MM.1S (cell line): ENCODE data around the gene TNRC18.

Experiments
- DNase-seq: peaks from one replicate; pipeline ENCODE4 v3.0.0-alpha.2; 2015
- H2AFZ ChIP-seq: fragments of 300-600 bp; sonication (generic); 2 replicates; pipeline ENCODE4 v1.6.0; 2016; ENCODE audit warnings: antibody characterized with exemption, low read length
- H3F3A ChIP-seq: fragments of 300-600 bp; sonication (generic); 2 replicates; pipeline ENCODE4 v1.6.1; 2016; ENCODE audit warnings: mild to moderate bottlenecking, antibody characterized with exemption, low read length, moderate library complexity, mixed read lengths; ENCODE audit not compliant: insufficient read depth
- H3K27ac ChIP-seq: fragments of 300-600 bp; sonication (generic); 2 replicates; pipeline ENCODE4 v1.5.1; 2016; ENCODE audit warnings: mild to moderate bottlenecking, low read length
- H3K27me3 ChIP-seq: fragments of 300-600 bp; sonication (generic); replicated peaks from 2 replicates; pipeline ENCODE4 v1.6.0; 2016; ENCODE audit warnings: low read length; ENCODE audit not compliant: insufficient read depth
- H3K36me3 ChIP-seq: fragments of 300-600 bp; sonication (generic); replicated peaks from 2 replicates; pipeline ENCODE4 v1.6.1; 2016; ENCODE audit warnings: mild to moderate bottlenecking, low read length, mixed read lengths; ENCODE audit not compliant: insufficient read depth
- H3K4me1 ChIP-seq: fragments of 300-600 bp; sonication (generic); 2 replicates; pipeline ENCODE4 v1.6.1; 2016; ENCODE audit warnings: low read length, mixed read lengths
- H3K4me2 ChIP-seq: fragments of 300-600 bp; sonication (generic); 2 replicates; pipeline ENCODE4 v1.6.0; 2016; ENCODE audit warnings: low read depth, low read length
- H3K4me3 ChIP-seq: fragments of 300-600 bp; sonication (generic); 2 replicates; pipeline ENCODE4 v1.5.1; 2016; ENCODE audit warnings: low read length, mixed read lengths
- H3K79me2 ChIP-seq: fragments of 300-600 bp; sonication (generic); 2 replicates; pipeline ENCODE4 v1.6.1; 2016; ENCODE audit warnings: mixed run types, low read length, mixed read lengths
- H3K9ac ChIP-seq: fragments of 300-600 bp; sonication (generic); 2 replicates; pipeline ENCODE4 v1.6.1; 2016; ENCODE audit warnings: low read length, mixed read lengths
- H3K9me2 ChIP-seq: fragments of 300-600 bp; sonication (generic); replicated peaks from 2 replicates; pipeline ENCODE4 v1.6.1; 2016; ENCODE audit warnings: mild to moderate bottlenecking, low read length, mixed read lengths; ENCODE audit not compliant: insufficient read depth
- H3K9me3 ChIP-seq: fragments of 300-600 bp; sonication (generic); replicated peaks from 2 replicates; pipeline ENCODE4 v1.6.1; 2016; ENCODE audit warnings: mild to moderate bottlenecking, low read length, mixed read lengths; ENCODE audit not compliant: insufficient read depth
- H4K20me1 ChIP-seq: fragments of 300-600 bp; sonication (generic); 2 replicates; pipeline ENCODE4 v1.6.1; 2016; ENCODE audit warnings: mild to moderate bottlenecking, low read length, moderate library complexity, mixed read lengths; ENCODE audit not compliant: insufficient read depth
- CTCF ChIP-seq: fragments of 300-600 bp; sonication (generic); IDR thresholded peaks from 2 replicates; pipeline ENCODE4 v1.5.1; 2016; ENCODE audit warnings: antibody characterized with exemption, low read length, mixed read lengths
- EZH2 ChIP-seq: fragments of 300-600 bp; sonication (generic); optimal IDR thresholded peaks from 2 replicates; pipeline ENCODE3; 2017; ENCODE audit warnings: low read depth, mild to moderate bottlenecking, antibody characterized with exemption, low read length, mixed read lengths
- EZH2phosphoT487 ChIP-seq: fragments of 300-600 bp; sonication (generic); IDR thresholded peaks from 2 replicates; pipeline ENCODE4 v1.6.1; 2018; ENCODE audit warnings: antibody characterized with exemption, low read length

Gene TNRC18

GRCh38 chr7:5380350-5381070 lies 43.1 kb downstream of the TNRC18 start:
- no peak for TF ChIP-seq CTCF
- TF ChIP-seq EZH2phosphoT487: no peak
- no peak for TF ChIP-seq EZH2
- Histone ChIP-seq H3K27me3 (no peaks in the 10 kb centered on the region), H3K9me2 (no peaks in the 10 kb centered on the region), H3K4me2 (no peak overlapping the region), H3K36me3 (no peaks in the 10 kb centered on the region), H3K4me3 (no peak overlapping the region), H3K9ac (no peak overlapping the region), H3K27ac (no peak overlapping the region), H3K9me3 (no peaks in the 10 kb centered on the region), H3K79me2 (peaks cover 71% of the 10 kb centered on the region), H2AFZ (no peak overlapping the region), H3F3A (no peaks in the 10 kb centered on the region), H3K4me1 (no peaks in the 10 kb centered on the region), H4K20me1 (peaks cover 9% of the 10 kb centered on the region; the same call in 1 of the 2 replicates)
- no peak for DNase-seq

GRCh38 chr7:5379546-5379945 lies 44.1 kb downstream of the TNRC18 start:
- H3K4me3 ChIP-seq: no peak overlapping the region
- no peak overlapping the region for H3K4me2 ChIP-seq
- DNase-seq: no peak
- no peak for TF ChIP-seq EZH2
- TF ChIP-seq CTCF: no peak
- no peak for TF ChIP-seq EZH2phosphoT487
- peaks cover 9% of the 10 kb centered on the region; the same call in 1 of the 2 replicates for H4K20me1 ChIP-seq
- H3F3A ChIP-seq: no peaks in the 10 kb centered on the region
- H3K4me1 ChIP-seq: no peaks in the 10 kb centered on the region
- no peak overlapping the region for H2AFZ ChIP-seq
- no peak overlapping the region for H3K9ac ChIP-seq
- no peaks in the 10 kb centered on the region for H3K9me2 ChIP-seq
- H3K79me2 ChIP-seq: peaks cover 66% of the 10 kb centered on the region
- no peaks in the 10 kb centered on the region for H3K9me3 ChIP-seq
- no peak overlapping the region for H3K27ac ChIP-seq
- H3K27me3 ChIP-seq: no peaks in the 10 kb centered on the region
- no peaks in the 10 kb centered on the region for H3K36me3 ChIP-seq

- no peak overlapping the region for H3K4me2 ChIP-seq
- H3K36me3 ChIP-seq: no peaks in the 10 kb centered on the region
- H3K27me3 ChIP-seq: no peaks in the 10 kb centered on the region
- no peak for TF ChIP-seq CTCF
- no peak for TF ChIP-seq EZH2phosphoT487
- no peak for TF ChIP-seq EZH2
- DNase-seq: no peak
- no peaks in the 10 kb centered on the region for H3F3A ChIP-seq
- no peak overlapping the region for H3K4me3 ChIP-seq
- H3K9me3 ChIP-seq: no peaks in the 10 kb centered on the region
- no peaks in the 10 kb centered on the region for H3K9me2 ChIP-seq
- no peak overlapping the region for H3K27ac ChIP-seq
- no peak overlapping the region for H3K9ac ChIP-seq
- no peaks in the 10 kb centered on the region for H3K4me1 ChIP-seq
- no peak overlapping the region for H2AFZ ChIP-seq
- peaks cover 4% of the 10 kb centered on the region; the same call in 1 of the 2 replicates for H4K20me1 ChIP-seq
- H3K79me2 ChIP-seq: peaks cover 50% of the 10 kb centered on the region
Measured at GRCh38 chr7:5377816-5378215, 45.8 kb downstream of the TNRC18 start.
